HepG2 (cell line): ENCODE data around the gene DYNLL2. TPM values are rescaled to one million over a fixed set of nuclear protein-coding genes. Genes with fewer than 3 reads are reported as not detected.
"Not testable (repeated sequence)": the region's sequence is repeated elsewhere in the genome, so short reads cannot be mapped to it uniquely, and the experiment has no call there.

ENCODE experiments used
- ATAC-seq: fragments of 200-7000 bp; cut with Tn5 transposase; 3 replicates; pipeline ENCODE4 v1.9.1; 2020; ENCODE audit warnings: mild to moderate bottlenecking, moderate library complexity
- BruUV-seq: library from RNA; stranded (reverse); fragments of 400-500 nt; replicated peaks from 2 replicates; lab custom pipeline; 2021; lab: Mats Ljungman, UMichigan
- CTCF ChIA-PET: fragments of 300-600 bp; formaldehyde crosslinking; extraction: SDS; loops from one replicate; lab custom pipeline; 2021; ENCODE audit warnings: low total read pairs, inconsistent platforms, low intra/inter-chr PET ratio; lab: Yijun Ruan, JAX
- POLR2A ChIA-PET: fragments of 350-600 bp; sonication (Branson Sonifier 250); formaldehyde crosslinking; loops from one replicate; lab custom pipeline; 2020; ENCODE audit warnings: antibody characterized with exemption, inconsistent platforms; lab: Yijun Ruan, JAX
- DNase-seq: peaks from one replicate; pipeline ENCODE4 v3.0.0-alpha.2; 2015; ENCODE audit warnings: low spot score
- FAIRE-seq: peaks from 3 replicates; lab custom pipeline; 2011; peaks lifted over from hg19 to GRCh38; lab: Jason Lieb, UNC
- H2AFZ ChIP-seq: one replicate; pipeline ENCODE4 v1.6.1; 2011; ENCODE audit warnings: low read length, inconsistent platforms
- H3K27ac ChIP-seq: fragments of 300-600 bp; 3 replicates; pipeline ENCODE4 v1.8.0; 2011; ENCODE audit warnings: mixed run types, mild to moderate bottlenecking, mixed read lengths, low read length, inconsistent platforms; ENCODE audit not compliant: insufficient read depth; ENCODE audit errors: extremely low read length
- H3K27me3 ChIP-seq, 2 experiments: fragments of 200-600 bp in 1 of 2; 2 replicates in 1 of 2; 3 replicates in 1 of 2; pipeline versions ENCODE4 v1.6.0 to v1.8.0; 2011; ENCODE audit warnings: low read length in 2 of 2, mild to moderate bottlenecking in 2 of 2, moderate library complexity in 2 of 2, inconsistent platforms in 1 of 2; ENCODE audit not compliant: insufficient read depth in 2 of 2, control insufficient read depth in 1 of 2
- H3K36me3 ChIP-seq, 2 experiments: fragments of 200-600 bp in 1 of 2; replicated peaks in 1 of 2; 2 replicates in 1 of 2; 3 replicates in 1 of 2; pipeline versions ENCODE4 v1.5.1 to v1.8.0; 2011; ENCODE audit warnings: low read length in 2 of 2, inconsistent platforms in 1 of 2; ENCODE audit not compliant: insufficient read depth in 2 of 2, control insufficient read depth in 1 of 2
- H3K4me1 ChIP-seq: 2 replicates; pipeline ENCODE4 v1.5.1; 2012; ENCODE audit warnings: low read length, inconsistent platforms; ENCODE audit not compliant: insufficient read depth
- H3K4me2 ChIP-seq: 2 replicates; pipeline ENCODE4 v1.6.0; 2011; ENCODE audit warnings: low read depth, low read length, inconsistent platforms
- H3K4me3 ChIP-seq, 3 experiments: fragments of 200-600 bp in 1 of 3; sonication (generic), shearing (Covaris generic) in 1 of 3; replicated peaks in 1 of 3; 2 replicates each; pipeline ENCODE4 v1.5.1; 2011 to 2016; ENCODE audit warnings: low read length in 3 of 3, inconsistent platforms in 2 of 3, low read depth in 2 of 3, mild to moderate bottlenecking in 2 of 3, control low read depth in 1 of 3, mixed read lengths in 1 of 3; ENCODE audit not compliant: insufficient read depth in 1 of 3
- H3K79me2 ChIP-seq: one replicate; pipeline ENCODE4 v1.6.1; 2011; ENCODE audit warnings: low read length, inconsistent platforms; ENCODE audit not compliant: insufficient read depth
- H3K9ac ChIP-seq: 2 replicates; pipeline ENCODE4 v1.6.0; 2011; ENCODE audit warnings: mild to moderate bottlenecking, low read depth, low read length, inconsistent platforms; ENCODE audit not compliant: insufficient read depth
- H3K9me3 ChIP-seq: 2 replicates; pipeline ENCODE4 v1.5.1; 2012; ENCODE audit warnings: mild to moderate bottlenecking, low read length
- H4K20me1 ChIP-seq: 2 replicates; pipeline ENCODE4 v1.6.0; 2011; ENCODE audit warnings: inconsistent platforms, mild to moderate bottlenecking, low read length, moderate library complexity; ENCODE audit not compliant: insufficient read depth
- GZF1 ChIP-seq: sonication (generic); formaldehyde crosslinking; IDR thresholded peaks from 2 replicates; pipeline ENCODE4 v1.5.1; 2020; ENCODE audit warnings: mild to moderate bottlenecking, missing genetic modification reagents
- MLLT10 ChIP-seq: sonication (generic); formaldehyde crosslinking; IDR thresholded peaks from 2 replicates; pipeline ENCODE4 v1.4.0; 2020; ENCODE audit warnings: missing genetic modification reagents
- MYNN ChIP-seq: sonication (generic); formaldehyde crosslinking; IDR thresholded peaks from 2 replicates; pipeline ENCODE4 v1.4.0; 2020; ENCODE audit warnings: mild to moderate bottlenecking, low read depth, missing genetic modification reagents
- NONO ChIP-seq, 2 experiments: fragments of 450-650 bp in 1 of 2; sonication (generic) in 1 of 2; formaldehyde crosslinking in 1 of 2; IDR thresholded peaks in 1 of 2; conservative IDR thresholded peaks in 1 of 2; 2 replicates each; pipeline versions ENCODE4 v1.6.1 to v1.8.0; 2017 to 2022; ENCODE audit warnings: mild to moderate bottlenecking in 1 of 2, missing genetic modification reagents in 1 of 2, moderate library complexity in 1 of 2
- REXO4 ChIP-seq: sonication (generic); formaldehyde crosslinking; IDR thresholded peaks from 2 replicates; pipeline ENCODE4 v1.8.0; 2022; ENCODE audit warnings: missing genetic modification reagents, mild to moderate bottlenecking, borderline replicate concordance
- SMAD9 ChIP-seq: sonication (generic); formaldehyde crosslinking; IDR thresholded peaks from 2 replicates; pipeline ENCODE4 v1.5.1; 2020; ENCODE audit warnings: mild to moderate bottlenecking, missing genetic modification reagents
- SNAI1 ChIP-seq: sonication (generic); formaldehyde crosslinking; IDR thresholded peaks from 2 replicates; pipeline ENCODE4 v1.5.0; 2020; ENCODE audit warnings: mild to moderate bottlenecking, missing genetic modification reagents, borderline replicate concordance
- TBP ChIP-seq: sonication (generic); formaldehyde crosslinking; IDR thresholded peaks from 2 replicates; pipeline ENCODE4 v1.5.0; 2020; ENCODE audit warnings: missing genetic modification reagents
- ZNF207 ChIP-seq: fragments of 450-650 bp; IDR thresholded peaks from 2 replicates; pipeline ENCODE4 v1.6.1; 2016; ENCODE audit warnings: antibody characterized with exemption, borderline replicate concordance
- ZNF724P ChIP-seq: sonication (generic); formaldehyde crosslinking; IDR thresholded peaks from 2 replicates; pipeline ENCODE4 v1.8.0; 2022; ENCODE audit warnings: missing genetic modification reagents, borderline replicate concordance
- ZNF780A ChIP-seq: sonication (generic); formaldehyde crosslinking; IDR thresholded peaks from 2 replicates; pipeline ENCODE4 v1.8.0; 2022; ENCODE audit warnings: mild to moderate bottlenecking, missing genetic modification reagents, moderate library complexity
- ZNF784 ChIP-seq: sonication (generic); formaldehyde crosslinking; IDR thresholded peaks from 2 replicates; pipeline ENCODE4 v1.5.1; 2020; ENCODE audit warnings: missing genetic modification reagents, mild to moderate bottlenecking, borderline replicate concordance
- WGBS: methylation state at CpG from one replicate; pipeline ENCODE4 v1.1.6; 2017; ENCODE audit warnings: low lambda C conversion rate; 5-methylcytosine and 5-hydroxymethylcytosine counted together
- in situ Hi-C: cut with HindIII; loops from 2 replicates; pipeline ENCODE4 v1.10.0; 2017; ENCODE audit warnings: low pct_unique_long_range_greater_than_20kb; ENCODE audit not compliant: extremely low pct_ligation_motif_present
- intact Hi-C: fragments of 100-400 bp; cut with micrococcal nuclease; formaldehyde crosslinking; loops from one replicate; pipeline ENCODE4 v1.10.0; 2022; ENCODE audit not compliant: unreplicated experiment
- polyA plus RNA-seq, 8 experiments: library from polyadenylated mRNA; depleted of rRNA in 3 of 8; stranded (reverse) in 7 of 8; unstranded in 1 of 8; fragments of >200 nt; fragmentation: Illumina TruSeq in 4 of 8; extraction: Trizol in 4 of 8; gene quantifications; 2 replicates each; pipeline versions ENCODE4 v1.2.1 to v1.2.3, GENCODE V29; 2011 to 2016; ENCODE audit warnings: low read depth in 4 of 8, missing spikeins in 1 of 8, mixed read lengths in 1 of 8; ENCODE audit not compliant: insufficient read depth in 1 of 8
- total RNA-seq, 5 experiments: library from RNA; depleted of rRNA; stranded (reverse); fragments of >200 nt; fragmentation: Illumina TruSeq; extraction: Trizol; gene quantifications; 2 replicates each; pipeline ENCODE4 v1.2.3, GENCODE V29; 2016; ENCODE audit warnings: low read depth in 1 of 5

DYNLL2 gene
- total and polyA plus RNA-seq, 2 of the 13 experiments (the other 11 are each of a cell fraction or from before 2014, with no cell fraction given), result 9.5 to 29.0 TPM

GRCh38 chr17:58066401-58066800 lies 16.8 kb upstream of the DYNLL2 start:
- DNase-seq (no peak), FAIRE-seq (no peak), ATAC-seq (no peak; the same call in 2 of the 3 replicates)
- TF ChIP-seq REXO4 (CRISPR knock-in tag) (no peak), ZNF724P (CRISPR knock-in tag) (no peak), SNAI1 (CRISPR knock-in tag) (no peak), ZNF784 (no peak), NONO (IDR thresholded peaks at IDR 0.05) (no peak), NONO (CRISPR knock-in tag; conservative IDR thresholded peaks at IDR 0.05) (no peak)
- no TSS peak for BruUV-seq
- intact Hi-C loops (no loop called here), in situ Hi-C loops (no loop called here)
- Histone ChIP-seq H3K4me1 (no peaks in the 10 kb centered on the region), H3K9ac (no peak overlapping the region), H3K36me3 (no peaks in the 10 kb centered on the region), H2AFZ (no peak overlapping the region), H3K4me3 (no peak overlapping the region), H3K9me3 (no peaks in the 10 kb centered on the region), H3K27ac (no peak overlapping the region), H3K27me3 (peaks cover 4 to 67% of the 10 kb centered on the region in 2 experiments; a peak in 3 of 5 replicates), H3K79me2 (no peaks in the 10 kb centered on the region), H4K20me1 (no peaks in the 10 kb centered on the region), H3K4me2 (no peak overlapping the region)
- WGBS, result 33% methylated on average over 4 of the region's 4 CpGs
- ChIA-PET CTCF (no interaction called here), POLR2A (no interaction called here)

GRCh38 chr17:58072862-58073261 lies 10.4 kb upstream of the DYNLL2 start:
- Histone ChIP-seq H3K27ac (no peak overlapping the region), H3K4me3 (no peak overlapping the region), H3K79me2 (no peaks in the 10 kb centered on the region), H2AFZ (no peak overlapping the region), H3K9ac (no peak overlapping the region), H4K20me1 (no peaks in the 10 kb centered on the region), H3K36me3 (no peaks in the 10 kb centered on the region), H3K4me1 (no peaks in the 10 kb centered on the region), H3K9me3 (no peaks in the 10 kb centered on the region), H3K4me2 (no peak overlapping the region), H3K27me3 (peaks cover 5 to 32% of the 10 kb centered on the region in 2 experiments; a peak in 3 of 5 replicates)
- ATAC-seq (no peak), DNase-seq (no peak), FAIRE-seq (no peak)
- ChIA-PET POLR2A (no interaction called here), CTCF (no interaction called here)
- in situ Hi-C loops (no loop called here), intact Hi-C loops (no loop called here)
- WGBS, result 3% methylated on average over 1 of the region's 1 CpG
- BruUV-seq, result no TSS peak
- no peak for TF ChIP-seq TBP (CRISPR knock-in tag)
- no peak for TF ChIP-seq ZNF780A (CRISPR knock-in tag)
- TF ChIP-seq MYNN (CRISPR knock-in tag), result no peak
- TF ChIP-seq SMAD9 (CRISPR knock-in tag), result no peak
- TF ChIP-seq MLLT10 (CRISPR knock-in tag), result no peak
- no peak for TF ChIP-seq GZF1
- TF ChIP-seq ZNF207, result no peak

- intact Hi-C loops, H3K36me3 ChIP-seq, H3K9ac ChIP-seq, FAIRE-seq, in situ Hi-C loops, POLR2A ChIA-PET, H3K4me1 ChIP-seq, BruUV-seq, H3K4me2 ChIP-seq, H4K20me1 ChIP-seq, H3K27ac ChIP-seq, CTCF ChIA-PET, ATAC-seq, H2AFZ ChIP-seq, DNase-seq, H3K9me3 ChIP-seq, H3K79me2 ChIP-seq, H3K4me3 ChIP-seq: not testable (repeated sequence)
- WGBS, result 1% methylated on average over 7 of the region's 7 CpGs
- peaks cover 4 to 35% of the 10 kb centered on the region in 2 experiments; a peak in 3 of 5 replicates for H3K27me3 ChIP-seq
These were observed 10.0 kb upstream of the DYNLL2 start for GRCh38 chr17:58073266-58073665.
